Esophagus (tissue), 2 donors: ENCODE measurements around the gene KRT85. TPM values are rescaled to one million over a fixed set of nuclear protein-coding genes. Genes with fewer than 3 reads are reported as not detected.
"Not testable (repeated sequence)": the region's sequence is repeated elsewhere in the genome, so short reads cannot be mapped to it uniquely, and the experiment has no call there.

ENCODE experiments used
- H3K27ac ChIP-seq, 2 donors: one replicate each; pipeline ENCODE4 v1.5.1; 2013; ENCODE audit warnings: low read depth in 2 of 2, mild to moderate bottlenecking in 2 of 2, inconsistent platforms in 1 of 2, low read length in 1 of 2, moderate library complexity in 1 of 2
- H3K27me3 ChIP-seq, 2 donors: one replicate each; pipeline ENCODE4 v1.6.1; 2013; ENCODE audit warnings: low read length in 2 of 2, control low read depth in 1 of 2, mild to moderate bottlenecking in 1 of 2; ENCODE audit not compliant: insufficient read depth in 2 of 2, control insufficient read depth in 1 of 2
- H3K36me3 ChIP-seq, 2 donors: one replicate each; pipeline ENCODE4 v1.6.1; 2013; ENCODE audit warnings: low read length in 1 of 2; ENCODE audit not compliant: control insufficient read depth in 2 of 2, insufficient read depth in 2 of 2
- H3K4me1 ChIP-seq, 2 donors: one replicate each; pipeline ENCODE4 v1.6.1; 2013; ENCODE audit warnings: low read length in 1 of 2; ENCODE audit not compliant: control insufficient read depth in 2 of 2, insufficient read depth in 2 of 2
- H3K4me3 ChIP-seq, 2 donors: one replicate each; pipeline ENCODE4 v1.5.1; 2013; ENCODE audit warnings: low read length in 2 of 2, mild to moderate bottlenecking in 2 of 2, low read depth in 1 of 2, moderate library complexity in 1 of 2
- H3K9me3 ChIP-seq, 2 donors: one replicate each; pipeline ENCODE4 v1.6.1; 2013; ENCODE audit warnings: mild to moderate bottlenecking in 2 of 2, low read depth in 1 of 2, low read length in 1 of 2, moderate library complexity in 1 of 2; ENCODE audit not compliant: control insufficient read depth in 2 of 2, insufficient read depth in 1 of 2
- WGBS, 2 donors: extraction: QIAGEN DNeasy Blood & Tissue Kit; methylation state at CpG; one replicate each; pipeline ENCODE4 v1.1.7; 2013; 5-methylcytosine and 5-hydroxymethylcytosine counted together
- polyA plus RNA-seq, 2 donors: library from polyadenylated mRNA; stranded (reverse); fragments of 200-250 nt; gene quantifications; one replicate each; pipeline ENCODE4 v1.2.3, GENCODE V29; 2013
- donor health status: healthy with polysubstance abuse.
- donor health status: Bipolar disorder and iron deficiency.

Gene KRT85
- polyA plus RNA-seq, 2 donors, result not detected

GRCh38 chr12:52347016-52347415 lies 20.3 kb downstream of the KRT85 start:
- peaks cover 0 to 5% of the 10 kb centered on the region in 2 donors for H3K4me1 ChIP-seq
- no peak overlapping the region for H3K4me3 ChIP-seq
- H3K27me3 ChIP-seq, result no peaks in the 10 kb centered on the region
- H3K27ac ChIP-seq, result no peak overlapping the region
- no peaks in the 10 kb centered on the region for H3K36me3 ChIP-seq
- 76 to 87% methylated on average over 9 of the region's 9 CpGs for WGBS, 2 donors
- H3K9me3 ChIP-seq, result peaks cover 0 to 3% of the 10 kb centered on the region in 2 donors

- H3K27me3 ChIP-seq, result no peaks in the 10 kb centered on the region
- no peak overlapping the region for H3K27ac ChIP-seq
- H3K9me3 ChIP-seq, result peaks cover 0 to 3% of the 10 kb centered on the region in 2 donors
- H3K4me1 ChIP-seq, result peaks cover 0 to 5% of the 10 kb centered on the region in 2 donors
- H3K36me3 ChIP-seq, result no peaks in the 10 kb centered on the region
- H3K4me3 ChIP-seq, result no peak overlapping the region
- WGBS, 2 donors, result 49 to 64% methylated on average over 4 of the region's 4 CpGs
Measured at GRCh38 chr12:52346593-52346992, 20.7 kb downstream of the KRT85 start.

- WGBS, 2 donors, result 83% methylated on average over 8 of the region's 8 CpGs
- H3K4me1 ChIP-seq, H3K4me3 ChIP-seq, H3K27me3 ChIP-seq, H3K27ac ChIP-seq, H3K9me3 ChIP-seq, H3K36me3 ChIP-seq: not testable (repeated sequence)
Measured at GRCh38 chr12:52345041-52345440, 22.2 kb downstream of the KRT85 start.

DNA sequence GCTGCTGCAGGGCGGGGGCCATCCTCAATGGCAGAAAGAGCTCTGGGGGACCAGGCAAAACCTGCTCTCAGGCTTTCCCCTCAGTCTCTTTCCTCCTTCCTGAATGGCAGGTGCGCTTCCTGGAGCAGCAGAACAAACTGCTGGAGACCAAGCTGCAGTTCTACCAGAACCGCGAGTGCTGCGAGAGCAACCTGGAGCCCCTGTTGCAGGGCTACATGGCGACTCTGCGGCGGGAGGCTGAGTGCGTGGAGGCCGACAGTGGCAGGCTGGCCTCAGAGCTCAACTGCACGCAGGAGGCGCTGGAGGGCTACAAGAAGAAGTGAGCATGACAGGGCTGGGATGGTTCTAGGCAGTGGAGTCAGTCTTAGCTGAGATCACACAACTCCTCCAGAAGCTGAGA lies 23.2 kb downstream of the KRT85 start:
- Histone ChIP-seq H3K4me3 (no peak overlapping the region), H3K27ac (no peak overlapping the region), H3K9me3 (peaks cover 0 to 3% of the 10 kb centered on the region in 2 donors), H3K4me1 (peaks cover 0 to 2% of the 10 kb centered on the region in 2 donors), H3K27me3 (no peaks in the 10 kb centered on the region), H3K36me3 (no peaks in the 10 kb centered on the region)
- 94 to 96% methylated on average over 12 of the region's 12 CpGs for WGBS, 2 donors

DNA sequence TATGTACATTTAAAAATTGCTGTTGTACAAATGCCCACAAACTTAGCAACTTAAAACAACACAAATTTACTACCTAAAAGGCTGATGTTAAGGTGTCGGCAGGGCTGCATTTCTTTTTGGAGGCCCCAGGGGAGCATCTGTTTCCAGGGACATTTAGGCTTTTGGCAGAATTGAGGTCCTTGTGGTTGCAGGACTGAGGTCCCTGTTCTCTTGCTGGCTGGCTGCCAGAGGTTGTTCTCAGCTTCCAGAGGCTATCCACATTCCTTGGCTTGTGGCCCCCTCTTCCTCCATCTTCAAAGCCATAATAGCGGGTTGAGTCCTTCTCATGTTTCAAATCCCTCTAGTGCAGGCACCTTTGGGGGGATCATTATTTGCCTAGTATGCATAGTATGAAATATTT lies 23.7 kb downstream of the KRT85 start:
- Histone ChIP-seq H3K4me1 (peaks cover 0 to 2% of the 10 kb centered on the region in 2 donors), H3K36me3 (no peaks in the 10 kb centered on the region), H3K9me3 (peaks cover 0 to 3% of the 10 kb centered on the region in 2 donors), H3K27me3 (no peaks in the 10 kb centered on the region), H3K27ac (no peak overlapping the region), H3K4me3 (no peak overlapping the region)
- 74 to 99% methylated on average over 2 of the region's 2 CpGs for WGBS, 2 donors

GRCh38 chr12:52342781-52343490 lies 24.3 kb downstream of the KRT85 start:
- Histone ChIP-seq H3K36me3 (no peaks in the 10 kb centered on the region), H3K27me3 (no peaks in the 10 kb centered on the region), H3K27ac (no peak overlapping the region), H3K9me3 (peaks cover 0 to 3% of the 10 kb centered on the region in 2 donors), H3K4me3 (no peak overlapping the region), H3K4me1 (peaks cover 0 to 2% of the 10 kb centered on the region in 2 donors)
- 89 to 92% methylated on average over 2 of the region's 2 CpGs for WGBS, 2 donors

DNA sequence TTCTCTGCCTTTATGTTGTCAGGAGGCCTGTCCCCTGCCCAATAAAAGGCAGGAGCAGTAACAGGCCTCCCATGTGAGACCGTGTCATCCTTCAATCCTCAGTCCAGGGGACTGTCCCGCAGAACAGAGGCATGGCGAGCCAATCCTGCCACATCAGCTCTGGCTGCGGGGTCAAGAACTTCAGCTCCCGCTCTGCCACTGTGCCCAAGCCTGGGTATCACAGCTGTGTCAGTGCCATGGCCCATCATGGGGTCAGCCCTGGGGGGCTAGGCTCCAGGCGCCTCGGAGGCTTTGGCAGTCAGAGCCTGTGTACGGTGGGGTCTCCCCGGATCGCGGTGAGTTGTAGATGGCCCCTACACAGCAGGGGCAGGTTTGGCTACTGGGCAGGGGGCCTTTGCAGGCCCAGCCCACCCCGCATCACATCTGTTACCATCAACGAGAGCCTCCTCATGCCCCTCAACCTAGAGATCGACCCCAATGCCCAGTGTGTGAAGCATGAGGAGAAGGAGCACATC lies 26.2 kb downstream of the KRT85 start:
- Histone ChIP-seq H3K36me3 (no peaks in the 10 kb centered on the region), H3K27ac (no peak overlapping the region)
- WGBS, 2 donors, result 93 to 94% methylated on average over 14 of the region's 14 CpGs

DNA sequence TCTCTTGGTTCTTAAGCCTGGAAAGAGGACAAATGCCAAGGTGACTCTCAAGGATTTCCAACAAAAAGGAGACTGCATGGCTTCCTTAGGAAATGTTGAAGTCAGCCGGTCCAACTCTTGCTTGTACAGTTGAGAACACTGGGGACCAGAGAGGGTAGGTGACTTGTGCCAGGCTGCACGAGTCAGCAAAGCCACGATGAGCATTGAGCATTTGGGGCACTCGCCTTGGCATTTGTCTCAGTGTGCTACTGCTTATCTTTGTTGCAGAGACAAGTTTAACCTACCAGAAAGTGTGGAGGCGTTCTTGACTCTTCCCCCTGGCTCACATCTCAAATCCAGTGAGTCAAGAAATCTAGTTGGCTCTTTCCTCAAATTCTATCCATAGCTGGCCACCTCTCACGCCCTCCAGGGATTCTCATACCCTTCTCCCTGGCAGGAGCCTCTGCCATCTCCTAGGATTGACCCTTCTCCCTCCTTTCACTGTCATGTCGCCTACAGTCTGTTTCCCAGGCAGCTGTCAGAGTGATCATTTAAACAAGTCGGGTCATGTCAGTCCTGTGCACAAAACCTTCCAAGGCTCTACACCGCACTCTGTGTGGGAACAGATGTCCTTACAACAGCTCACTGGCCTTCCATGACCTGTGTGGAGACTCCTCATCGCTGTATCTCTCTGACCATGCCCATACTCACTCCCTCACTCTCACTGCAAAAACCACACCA lies 28.9 kb downstream of the KRT85 start:
- Histone ChIP-seq H3K9me3 (peaks cover 0 to 5% of the 10 kb centered on the region in 2 donors), H3K36me3 (no peaks in the 10 kb centered on the region), H3K4me3 (no peak overlapping the region), H3K27me3 (no peaks in the 10 kb centered on the region), H3K4me1 (no peaks in the 10 kb centered on the region), H3K27ac (no peak overlapping the region)
- WGBS, 2 donors, result 49 to 63% methylated on average over 10 of the region's 10 CpGs

More for the DNA sequence above, 26.2 kb downstream of the KRT85 start:
- H3K9me3 ChIP-seq, result peaks cover 0 to 3% of the 10 kb centered on the region in 2 donors
- no peak overlapping the region for H3K4me3 ChIP-seq
- H3K4me1 ChIP-seq, result no peaks in the 10 kb centered on the region
- no peaks in the 10 kb centered on the region for H3K27me3 ChIP-seq

GRCh38 chr12:52337054-52337453 lies 30.2 kb downstream of the KRT85 start:
- Histone ChIP-seq H3K9me3 (peaks cover 0 to 2% of the 10 kb centered on the region in 2 donors), H3K4me3 (no peak overlapping the region)
- 36 to 40% methylated on average over 1 of the region's 1 CpG for WGBS, 2 donors

More at GRCh38 chr12:52337054-52337453, 30.2 kb downstream of the KRT85 start:
- H3K27ac ChIP-seq, result no peak overlapping the region
- no peaks in the 10 kb centered on the region for H3K36me3 ChIP-seq
- H3K27me3 ChIP-seq, result no peaks in the 10 kb centered on the region
- no peaks in the 10 kb centered on the region for H3K4me1 ChIP-seq
